Mesendoderm (in vitro differentiated cells): ENCODE data around the gene C14orf39.
"Not testable (repeated sequence)": the region's sequence is repeated elsewhere in the genome, so short reads cannot be mapped to it uniquely, and the experiment has no call there.

ENCODE experiments used
- DNase-seq: peaks from one replicate; pipeline ENCODE4 v3.0.0; 2013
- H2AK5ac ChIP-seq: 2 replicates; pipeline ENCODE4 v1.6.1; 2013; ENCODE audit warnings: low read length, inconsistent platforms
- H2BK120ac ChIP-seq: 2 replicates; pipeline ENCODE4 v1.6.1; 2013; ENCODE audit warnings: low read depth, mild to moderate bottlenecking, low read length, moderate library complexity, mixed read lengths
- H2BK15ac ChIP-seq: replicated peaks from 2 replicates; pipeline ENCODE4 v1.6.1; 2013; ENCODE audit warnings: low read depth, mild to moderate bottlenecking, moderate library complexity
- H2BK5ac ChIP-seq: 2 replicates; pipeline ENCODE4 v1.6.1; 2013; ENCODE audit warnings: low read length, inconsistent platforms
- H3K18ac ChIP-seq: 2 replicates; pipeline ENCODE4 v1.6.1; 2013; ENCODE audit warnings: mild to moderate bottlenecking, low read length, mixed read lengths
- H3K23ac ChIP-seq: one replicate; pipeline ENCODE4 v1.6.1; 2013; ENCODE audit warnings: low read length
- H3K27ac ChIP-seq: 2 replicates; pipeline ENCODE4 v1.5.1; 2013; ENCODE audit warnings: low read depth, mild to moderate bottlenecking, inconsistent platforms, low read length, moderate library complexity
- H3K27me3 ChIP-seq: 2 replicates; pipeline ENCODE4 v1.6.1; 2013; ENCODE audit warnings: low read length, control low read depth, mild to moderate bottlenecking, inconsistent platforms; ENCODE audit not compliant: insufficient read depth, poor library complexity
- H3K36me3 ChIP-seq: 2 replicates; pipeline ENCODE4 v1.6.1; 2013; ENCODE audit warnings: low read length, inconsistent platforms; ENCODE audit not compliant: control insufficient read depth, insufficient read depth
- H3K4ac ChIP-seq: one replicate; pipeline ENCODE4 v1.6.1; 2013; ENCODE audit warnings: low read depth, mild to moderate bottlenecking, low read length, moderate library complexity
- H3K4me1 ChIP-seq: 2 replicates; pipeline ENCODE4 v1.6.1; 2013; ENCODE audit warnings: low read depth, low read length, inconsistent platforms; ENCODE audit not compliant: control insufficient read depth
- H3K4me2 ChIP-seq: 2 replicates; pipeline ENCODE4 v1.6.1; 2013; ENCODE audit warnings: low read length
- H3K4me3 ChIP-seq: 2 replicates; pipeline ENCODE4 v1.5.1; 2013; ENCODE audit warnings: mild to moderate bottlenecking, low read length
- H3K56ac ChIP-seq: one replicate; pipeline ENCODE4 v1.6.1; 2013; ENCODE audit warnings: low read length
- H3K79me1 ChIP-seq: 2 replicates; pipeline ENCODE4 v1.6.1; 2013; ENCODE audit warnings: low read length, inconsistent platforms
- H3K79me2 ChIP-seq: 2 replicates; pipeline ENCODE4 v1.6.1; 2013; ENCODE audit warnings: mild to moderate bottlenecking, low read length; ENCODE audit not compliant: control insufficient read depth, insufficient read depth
- H3K9ac ChIP-seq: 2 replicates; pipeline ENCODE4 v1.6.1; 2013; ENCODE audit warnings: low read length, inconsistent platforms
- H4K5ac ChIP-seq: one replicate; pipeline ENCODE4 v1.6.1; 2013; ENCODE audit warnings: low read length
- H4K8ac ChIP-seq: one replicate; pipeline ENCODE4 v1.6.1; 2013; ENCODE audit warnings: low read depth, mild to moderate bottlenecking, control low read depth, low read length, moderate library complexity
- WGBS: extraction: QIAGEN DNeasy Blood & Tissue Kit; methylation state at CpG from one replicate; pipeline ENCODE4 v1.1.7; 2013; ENCODE audit warnings: low lambda C conversion rate, missing lambda C conversion rate; ENCODE audit not compliant: insufficient coverage; ENCODE audit errors: extremely low coverage; 5-methylcytosine and 5-hydroxymethylcytosine counted together

C14orf39 gene

DNA sequence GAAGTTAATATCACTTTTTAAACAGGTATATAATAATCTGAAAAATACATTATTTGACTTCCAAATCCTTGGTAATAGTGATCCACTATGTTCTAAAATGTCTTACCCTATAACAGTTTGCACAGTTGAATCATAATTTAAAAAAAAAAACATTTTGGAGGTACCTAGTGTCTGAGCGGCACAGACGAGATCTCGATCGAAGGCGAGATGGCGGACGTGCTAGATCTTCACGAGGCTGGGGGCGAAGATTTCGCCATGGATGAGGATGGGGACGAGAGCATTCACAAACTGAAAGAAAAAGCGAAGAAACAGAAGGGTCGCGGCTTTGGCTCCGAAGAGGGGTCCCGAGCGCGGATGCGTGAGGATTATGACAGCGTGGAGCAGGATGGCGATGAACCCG, 88.3 kb downstream of the C14orf39 start:
- H3K27ac ChIP-seq, H3K4me1 ChIP-seq, H3K79me2 ChIP-seq, H2BK120ac ChIP-seq, H3K79me1 ChIP-seq, H2AK5ac ChIP-seq, H3K4me3 ChIP-seq, H3K27me3 ChIP-seq, H2BK5ac ChIP-seq, H3K4ac ChIP-seq, H3K23ac ChIP-seq, H2BK15ac ChIP-seq, H3K56ac ChIP-seq, H4K8ac ChIP-seq, H4K5ac ChIP-seq, H3K9ac ChIP-seq, H3K4me2 ChIP-seq, H3K36me3 ChIP-seq, DNase-seq, H3K18ac ChIP-seq: not testable (repeated sequence)
- WGBS = no CpG with 5 or more reads among the region's 22 CpGs

DNA sequence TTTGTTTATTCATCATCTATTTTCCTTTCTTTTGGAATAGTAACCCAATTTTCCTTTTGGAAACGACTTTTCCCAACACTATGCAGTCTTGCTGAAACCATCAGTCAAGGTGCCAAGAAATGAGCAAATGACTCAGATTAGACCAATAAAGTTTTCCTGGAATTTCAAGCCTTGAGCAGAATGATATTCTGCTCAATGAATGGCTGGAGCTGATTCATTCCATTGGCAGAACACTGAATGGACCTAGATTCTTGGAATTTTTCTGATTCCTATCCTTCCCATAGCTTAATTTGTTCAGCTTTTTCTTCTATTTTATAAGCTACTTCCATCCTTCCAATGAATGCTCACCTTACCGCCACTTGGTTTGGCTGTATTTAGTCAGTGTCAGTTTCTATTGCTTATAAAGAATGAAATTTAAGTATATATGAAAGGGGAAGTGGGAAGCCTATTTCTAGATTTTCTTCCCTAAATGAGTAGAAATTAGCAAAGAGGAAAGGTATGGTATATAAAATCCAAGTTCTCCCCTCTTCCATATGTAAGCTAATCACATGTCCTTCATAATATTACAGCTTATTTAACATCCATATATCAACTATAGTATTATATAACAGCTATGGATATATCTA, 89.0 kb downstream of the C14orf39 start:
- DNase-seq = peak; percentile 31
- H3K56ac ChIP-seq = no peak overlapping the region
- H3K18ac ChIP-seq = no peak overlapping the region
- no peaks in the 10 kb centered on the region for H3K79me1 ChIP-seq
- no peaks in the 10 kb centered on the region for H3K79me2 ChIP-seq
- H3K27ac ChIP-seq = no peak overlapping the region
- no peak overlapping the region for H3K23ac ChIP-seq
- WGBS = no CpG with 5 or more reads among the region's 2 CpGs
- H4K5ac ChIP-seq = no peak overlapping the region
- no peak overlapping the region for H2BK120ac ChIP-seq
- H3K4me1 ChIP-seq = no peaks in the 10 kb centered on the region
- no peak overlapping the region for H4K8ac ChIP-seq
- H2AK5ac ChIP-seq = no peak overlapping the region
- H3K4me2 ChIP-seq = no peak overlapping the region
- H3K27me3 ChIP-seq = no peaks in the 10 kb centered on the region
- H3K4me3 ChIP-seq = no peak overlapping the region
- no peak overlapping the region for H3K4ac ChIP-seq
- no peak overlapping the region for H2BK5ac ChIP-seq
- no peak overlapping the region for H2BK15ac ChIP-seq
- H3K36me3 ChIP-seq = no peaks in the 10 kb centered on the region
- no peak overlapping the region for H3K9ac ChIP-seq
